Measurements from ENCODE around the gene AOAH.

The AOAH gene

GRCh38 chr7:36746347-36746746, 22.1 kb upstream of the AOAH start:
- H3K27ac ChIP-seq, result no peak overlapping the region
- no peaks in the 10 kb centered on the region for H3K27me3 ChIP-seq (ENCODE audit: insufficient read depth, low read depth, severe bottlenecking)
- no peaks in the 10 kb centered on the region for H3K36me3 ChIP-seq
- no peaks in the 10 kb centered on the region for H3K9me3 ChIP-seq (ENCODE audit: severe bottlenecking)
- TF ChIP-seq, protein P1, sequence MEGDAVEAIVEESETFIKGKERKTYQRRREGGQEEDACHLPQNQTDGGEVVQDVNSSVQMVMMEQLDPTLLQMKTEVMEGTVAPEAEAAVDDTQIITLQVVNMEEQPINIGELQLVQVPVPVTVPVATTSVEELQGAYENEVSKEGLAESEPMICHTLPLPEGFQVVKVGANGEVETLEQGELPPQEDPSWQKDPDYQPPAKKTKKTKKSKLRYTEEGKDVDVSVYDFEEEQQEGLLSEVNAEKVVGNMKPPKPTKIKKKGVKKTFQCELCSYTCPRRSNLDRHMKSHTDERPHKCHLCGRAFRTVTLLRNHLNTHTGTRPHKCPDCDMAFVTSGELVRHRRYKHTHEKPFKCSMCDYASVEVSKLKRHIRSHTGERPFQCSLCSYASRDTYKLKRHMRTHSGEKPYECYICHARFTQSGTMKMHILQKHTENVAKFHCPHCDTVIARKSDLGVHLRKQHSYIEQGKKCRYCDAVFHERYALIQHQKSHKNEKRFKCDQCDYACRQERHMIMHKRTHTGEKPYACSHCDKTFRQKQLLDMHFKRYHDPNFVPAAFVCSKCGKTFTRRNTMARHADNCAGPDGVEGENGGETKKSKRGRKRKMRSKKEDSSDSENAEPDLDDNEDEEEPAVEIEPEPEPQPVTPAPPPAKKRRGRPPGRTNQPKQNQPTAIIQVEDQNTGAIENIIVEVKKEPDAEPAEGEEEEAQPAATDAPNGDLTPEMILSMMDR (IDR thresholded peaks at IDR 0.05; ENCODE audit: low read depth, low read length), result no peak
- H3K4me3 ChIP-seq (ENCODE audit: low read depth, low read length), result no peak overlapping the region
- no peak for DNase-seq

- no peaks in the 10 kb centered on the region for H3K9me3 ChIP-seq (ENCODE audit: severe bottlenecking)
- no peak overlapping the region for H3K27ac ChIP-seq
- TF ChIP-seq, protein P1 (IDR thresholded peaks at IDR 0.05; ENCODE audit: low read depth, low read length), result no peak
- H3K4me3 ChIP-seq (ENCODE audit: low read depth, low read length), result no peak overlapping the region
- no peaks in the 10 kb centered on the region for H3K27me3 ChIP-seq (ENCODE audit: insufficient read depth, low read depth, severe bottlenecking)
- DNase-seq, result no peak
- no peaks in the 10 kb centered on the region for H3K36me3 ChIP-seq
Measured at GRCh38 chr7:36742911-36743775, 18.8 kb upstream of the AOAH start.

GRCh38 chr7:36741866-36742265, 17.6 kb upstream of the AOAH start:
- no peaks in the 10 kb centered on the region for H3K36me3 ChIP-seq
- no peak overlapping the region for H3K27ac ChIP-seq
- TF ChIP-seq, protein P1 (IDR thresholded peaks at IDR 0.05; ENCODE audit: low read depth, low read length), result no peak
- no peak overlapping the region for H3K4me3 ChIP-seq (ENCODE audit: low read depth, low read length)
- H3K27me3 ChIP-seq (ENCODE audit: insufficient read depth, low read depth, severe bottlenecking), result no peaks in the 10 kb centered on the region
- no peaks in the 10 kb centered on the region for H3K9me3 ChIP-seq (ENCODE audit: severe bottlenecking)
- DNase-seq, result no peak

DNA sequence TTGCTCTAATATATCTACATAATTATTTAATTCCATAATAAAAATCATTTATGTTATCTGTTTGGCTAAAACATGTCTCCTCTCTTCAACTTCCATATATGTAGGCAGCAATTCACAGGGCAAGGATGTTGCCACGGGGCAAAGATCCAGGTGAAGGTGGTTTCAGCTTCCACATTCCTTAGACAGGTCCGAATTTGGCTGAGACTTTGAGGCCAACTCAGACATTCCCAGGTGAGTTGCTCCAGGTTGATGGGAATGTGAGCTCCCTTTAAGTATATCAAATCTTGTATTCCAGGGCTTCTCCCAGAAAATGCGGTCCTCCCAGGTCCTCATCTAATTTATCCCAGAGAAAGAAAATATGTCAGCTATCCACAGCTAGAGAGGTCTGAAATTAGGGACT, 15.1 kb upstream of the AOAH start:
- Histone ChIP-seq H3K27me3 (ENCODE audit: insufficient read depth, low read depth, severe bottlenecking) (no peaks in the 10 kb centered on the region), H3K4me3 (ENCODE audit: low read depth, low read length) (no peak overlapping the region), H3K9me3 (ENCODE audit: severe bottlenecking) (no peaks in the 10 kb centered on the region), H3K36me3 (no peaks in the 10 kb centered on the region), H3K27ac (no peak overlapping the region)
- TF ChIP-seq, protein P1 (IDR thresholded peaks at IDR 0.05; ENCODE audit: low read depth, low read length), result no peak
- DNase-seq, result no peak

DNA sequence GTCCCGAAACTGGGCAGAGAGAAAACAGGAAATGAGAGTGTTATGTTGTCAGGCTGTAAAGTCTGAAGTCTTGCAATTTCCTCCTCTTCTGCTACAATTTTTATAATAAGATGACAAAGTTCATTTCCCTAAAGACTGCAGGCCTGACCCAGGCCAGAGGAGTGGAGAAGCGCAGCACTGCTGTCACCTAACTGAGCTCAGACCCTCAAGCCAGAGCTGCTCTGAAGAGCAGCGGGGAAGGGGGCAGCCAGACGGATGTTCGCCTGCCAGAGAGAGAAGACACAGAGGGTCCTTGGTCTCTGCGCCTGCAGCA, 12.6 kb upstream of the AOAH start:
- Histone ChIP-seq H3K9me3 (ENCODE audit: severe bottlenecking) (no peaks in the 10 kb centered on the region), H3K36me3 (no peaks in the 10 kb centered on the region), H3K4me3 (ENCODE audit: low read depth, low read length) (no peak overlapping the region), H3K27me3 (ENCODE audit: insufficient read depth, low read depth, severe bottlenecking) (no peaks in the 10 kb centered on the region), H3K27ac (no peak overlapping the region)
- TF ChIP-seq, protein P1 (IDR thresholded peaks at IDR 0.05; ENCODE audit: low read depth, low read length), result no peak
- no peak for DNase-seq

Data from WERI-Rb-1 (cell line).